CD4-positive, alpha-beta T cell (primary cell): ENCODE measurements around the gene ATG4D. TPM values are rescaled to one million over a fixed set of nuclear protein-coding genes. Genes with fewer than 3 reads are reported as not detected.

ENCODE experiments used
- ATAC-seq: fragments of 200-7000 bp; cut with Tn5 transposase; one replicate; pipeline ENCODE4 v1.10.0; 2022; ENCODE audit warnings: mild to moderate bottlenecking; ENCODE audit not compliant: poor library complexity
- CTCF ChIA-PET: fragments of 350-600 bp; sonication (Branson Sonifier 250); formaldehyde crosslinking; loops from one replicate; lab custom pipeline; 2021; ENCODE audit warnings: antibody characterized with exemption, inconsistent platforms; lab: Charles Lee
- POLR2A ChIA-PET: fragments of 350-600 bp; sonication (Branson Sonifier 250); formaldehyde crosslinking; loops from one replicate; lab custom pipeline; 2021; ENCODE audit warnings: antibody characterized with exemption, inconsistent platforms; lab: Charles Lee
- DNase-seq, 14 experiments: peaks; one replicate each; pipeline ENCODE4 v3.0.0-alpha.2; 2013 to 2020; ENCODE audit warnings: mixed read lengths in 2 of 14
- H3K27ac ChIP-seq, 2 donors: one replicate each; pipeline versions ENCODE4 v1.5.1 to v1.7.0; 2013; ENCODE audit warnings: low read length in 2 of 2, low read depth in 1 of 2, mild to moderate bottlenecking in 1 of 2
- H3K27me3 ChIP-seq, 2 experiments: 1 replicate in 1 of 2; 2 replicates in 1 of 2; pipeline versions ENCODE4 v1.6.1 to v1.7.0; 2013; ENCODE audit warnings: low read length in 2 of 2, control low read depth in 1 of 2, mild to moderate bottlenecking in 1 of 2, moderate library complexity in 1 of 2; ENCODE audit not compliant: insufficient read depth in 2 of 2, control insufficient read depth in 1 of 2
- H3K36me3 ChIP-seq: one replicate; pipeline ENCODE4 v1.6.1; 2013; ENCODE audit warnings: low read length, control low read depth; ENCODE audit not compliant: insufficient read depth
- H3K4me1 ChIP-seq: one replicate; pipeline ENCODE4 v1.6.1; 2013; ENCODE audit warnings: low read length, control low read depth; ENCODE audit not compliant: insufficient read depth
- H3K4me3 ChIP-seq: one replicate; pipeline ENCODE4 v1.5.1; 2013; ENCODE audit warnings: mild to moderate bottlenecking, low read length, moderate library complexity
- H3K9me3 ChIP-seq, 2 experiments: 1 replicate in 1 of 2; 2 replicates in 1 of 2; pipeline versions ENCODE4 v1.6.1 to v1.7.0; 2013; ENCODE audit warnings: low read length in 2 of 2, mild to moderate bottlenecking in 2 of 2, control low read depth in 1 of 2, moderate library complexity in 1 of 2; ENCODE audit not compliant: control insufficient read depth in 1 of 2, insufficient read depth in 1 of 2
- H3K27ac Mint-ChIP-seq: one replicate; pipeline ENCODE4 v1.8.0; 2020; ENCODE audit warnings: mixed read lengths
- H3K27me3 Mint-ChIP-seq: one replicate; pipeline ENCODE4 v1.8.0; 2021; ENCODE audit warnings: mixed read lengths
- H3K36me3 Mint-ChIP-seq: one replicate; pipeline ENCODE4 v1.8.0; 2021; ENCODE audit warnings: low read depth, mixed read lengths
- H3K4me1 Mint-ChIP-seq: one replicate; pipeline ENCODE4 v1.8.0; 2021; ENCODE audit warnings: low read depth, mixed read lengths
- H3K4me3 Mint-ChIP-seq: one replicate; pipeline ENCODE4 v1.8.0; 2020; ENCODE audit warnings: mild to moderate bottlenecking, mixed read lengths
- H3K9me3 Mint-ChIP-seq: one replicate; pipeline ENCODE4 v1.8.0; 2020; ENCODE audit warnings: mixed read lengths
- intact Hi-C, 2 experiments: fragments of 100-400 bp; cut with DNase I in 1 of 2; cut with micrococcal nuclease in 1 of 2; formaldehyde crosslinking; loops; one replicate each; pipeline versions ENCODE4 v1.15.1 to v1.9.0; 2023 to 2025; cut with DNase I, micrococcal nuclease
- total RNA-seq, 174 experiments: library from RNA in 2 of 174; stranded (reverse) in 2 of 174; gene quantifications; one replicate each; pipeline ENCODE4 v1.2.3 and lab custom pipeline; 2021 to 2026
- TF ChIP-seq, protein P1 (sequence below): fragments of 200-600 bp; IDR thresholded peaks from one replicate; pipeline ENCODE4 v1.8.0; 2022; ENCODE audit warnings: antibody characterized with exemption, mild to moderate bottlenecking

The ATG4D gene
- total RNA-seq, 2 experiments from 2014 or later = 81.1 to 84.6 TPM

GRCh38 chr19:10582091-10582490 lies 38.4 kb downstream of the ATG4D start:
- Histone ChIP-seq H3K27ac (no peak overlapping the region), H3K4me1 (peaks cover 18% of the 10 kb centered on the region), H3K4me3 (no peak overlapping the region), H3K27me3 (no peaks in the 10 kb centered on the region), H3K9me3 (no peaks in the 10 kb centered on the region), H3K36me3 (no peaks in the 10 kb centered on the region)
- Mint-ChIP-seq H3K27ac (no peak overlapping the region), H3K4me3 (no peak overlapping the region), H3K9me3 (no peaks in the 10 kb centered on the region), H3K36me3 (no peaks in the 10 kb centered on the region), H3K27me3 (no peaks in the 10 kb centered on the region), H3K4me1 (peaks cover 25% of the 10 kb centered on the region)
- TF ChIP-seq, protein P1, sequence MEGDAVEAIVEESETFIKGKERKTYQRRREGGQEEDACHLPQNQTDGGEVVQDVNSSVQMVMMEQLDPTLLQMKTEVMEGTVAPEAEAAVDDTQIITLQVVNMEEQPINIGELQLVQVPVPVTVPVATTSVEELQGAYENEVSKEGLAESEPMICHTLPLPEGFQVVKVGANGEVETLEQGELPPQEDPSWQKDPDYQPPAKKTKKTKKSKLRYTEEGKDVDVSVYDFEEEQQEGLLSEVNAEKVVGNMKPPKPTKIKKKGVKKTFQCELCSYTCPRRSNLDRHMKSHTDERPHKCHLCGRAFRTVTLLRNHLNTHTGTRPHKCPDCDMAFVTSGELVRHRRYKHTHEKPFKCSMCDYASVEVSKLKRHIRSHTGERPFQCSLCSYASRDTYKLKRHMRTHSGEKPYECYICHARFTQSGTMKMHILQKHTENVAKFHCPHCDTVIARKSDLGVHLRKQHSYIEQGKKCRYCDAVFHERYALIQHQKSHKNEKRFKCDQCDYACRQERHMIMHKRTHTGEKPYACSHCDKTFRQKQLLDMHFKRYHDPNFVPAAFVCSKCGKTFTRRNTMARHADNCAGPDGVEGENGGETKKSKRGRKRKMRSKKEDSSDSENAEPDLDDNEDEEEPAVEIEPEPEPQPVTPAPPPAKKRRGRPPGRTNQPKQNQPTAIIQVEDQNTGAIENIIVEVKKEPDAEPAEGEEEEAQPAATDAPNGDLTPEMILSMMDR = no peak
- ATAC-seq = no peak
- intact Hi-C loops = no loop called here
- DNase-seq = no peak
- ChIA-PET CTCF (interaction anchor here (1.1 to 4.1 kb wide), 8 partner anchors 9 to 119 kb away, joined by 3 to 132 read pairs (median 10); partner anchors contain the start of gene QTRT1), POLR2A (interaction anchor here (0.9 to 3.0 kb wide), 5 partner anchors 11 to 62 kb away, joined by 3 to 36 read pairs (median 11); no protein-coding TSS in a partner anchor)

- no peaks in the 10 kb centered on the region for H3K36me3 ChIP-seq
- H3K9me3 ChIP-seq = no peaks in the 10 kb centered on the region
- H3K4me1 ChIP-seq = peaks cover 18% of the 10 kb centered on the region
- CTCF ChIA-PET = interaction anchor here (2.9 to 4.1 kb wide), 2 partner anchors 20 to 63 kb away, joined by 24 to 132 read pairs; no protein-coding TSS in a partner anchor
- H3K27me3 ChIP-seq = no peaks in the 10 kb centered on the region
- no peak for ATAC-seq
- H3K4me3 Mint-ChIP-seq = no peak overlapping the region
- TF ChIP-seq, protein P1 = no peak
- H3K27ac Mint-ChIP-seq = peak overlapping the region; percentile 36
- H3K36me3 Mint-ChIP-seq = no peaks in the 10 kb centered on the region
- intact Hi-C loops = no loop called here
- no peaks in the 10 kb centered on the region for H3K27me3 Mint-ChIP-seq
- POLR2A ChIA-PET = interaction anchor here (0.6 to 3.0 kb wide), 3 partner anchors 61 to 70 kb away, joined by 3 to 36 read pairs (median 4); no protein-coding TSS in a partner anchor
- no peaks in the 10 kb centered on the region for H3K9me3 Mint-ChIP-seq
- no peak overlapping the region for H3K4me3 ChIP-seq
- no peak overlapping the region for H3K27ac ChIP-seq
- H3K4me1 Mint-ChIP-seq = peaks cover 32% of the 10 kb centered on the region
- DNase-seq = no peak
Observed at GRCh38 chr19:10583036-10583776, 39.5 kb downstream of the ATG4D start.

- Mint-ChIP-seq H3K4me3 (no peak overlapping the region), H3K27ac (no peak overlapping the region), H3K9me3 (no peaks in the 10 kb centered on the region), H3K36me3 (no peaks in the 10 kb centered on the region), H3K27me3 (no peaks in the 10 kb centered on the region), H3K4me1 (peaks cover 25% of the 10 kb centered on the region)
- Histone ChIP-seq H3K9me3 (no peaks in the 10 kb centered on the region), H3K4me3 (no peak overlapping the region), H3K4me1 (peaks cover 11% of the 10 kb centered on the region), H3K27ac (no peak overlapping the region), H3K36me3 (no peaks in the 10 kb centered on the region), H3K27me3 (no peaks in the 10 kb centered on the region)
- ChIA-PET POLR2A (interaction anchor here (0.6 to 2.9 kb wide), 4 partner anchors 17 to 133 kb away, joined by 3 to 27 read pairs (median 10); no protein-coding TSS in a partner anchor), CTCF (interaction anchor here (1.3 kb wide), 1 partner anchor 59 kb away, joined by 5 read pairs; no protein-coding TSS in a partner anchor)
- TF ChIP-seq, protein P1 = no peak
- DNase-seq = no peak
- intact Hi-C loops = no loop called here
- ATAC-seq = no peak
Observed at GRCh38 chr19:10586396-10586795, 42.7 kb downstream of the ATG4D start.
